IgD-negative memory B cell (primary cell): ENCODE data around the gene ANKRD30A. TPM values are rescaled to one million over a fixed set of nuclear protein-coding genes. Genes with fewer than 3 reads are reported as not detected.
"Not testable (repeated sequence)": the region's sequence is repeated elsewhere in the genome, so short reads cannot be mapped to it uniquely, and the experiment has no call there.

ENCODE experiments used
- H3K27ac Mint-ChIP-seq, 3 donors: one replicate each; pipeline ENCODE4 v1.8.0; 2020 to 2022; ENCODE audit warnings: mild to moderate bottlenecking in 3 of 3, mixed read lengths in 3 of 3, moderate library complexity in 1 of 3
- H3K27me3 Mint-ChIP-seq: one replicate; pipeline ENCODE4 v1.8.0; 2021; ENCODE audit warnings: mixed read lengths
- H3K36me3 Mint-ChIP-seq: one replicate; pipeline ENCODE4 v1.8.0; 2020; ENCODE audit warnings: mild to moderate bottlenecking, mixed read lengths
- H3K4me1 Mint-ChIP-seq, 3 donors: one replicate each; pipeline ENCODE4 v1.8.0; 2020 to 2022; ENCODE audit warnings: mixed read lengths in 3 of 3, mild to moderate bottlenecking in 1 of 3
- H3K4me3 Mint-ChIP-seq, 4 donors: one replicate each; pipeline ENCODE4 v1.8.0; 2020 to 2022; ENCODE audit warnings: mild to moderate bottlenecking in 4 of 4, mixed read lengths in 4 of 4, moderate library complexity in 3 of 4
- H3K9me3 Mint-ChIP-seq, 3 donors: one replicate each; pipeline ENCODE4 v1.8.0; 2020 to 2021; ENCODE audit warnings: mixed read lengths in 3 of 3, mild to moderate bottlenecking in 1 of 3
- polyA plus RNA-seq: library from polyadenylated mRNA; unstranded; fragments of 300-500 nt; fragmentation: Illumina TruSeq; gene quantifications from one replicate; pipeline ENCODE4 v1.2.3, GENCODE V29; 2021

ANKRD30A gene
- polyA plus RNA-seq, 1 donor from 2014 or later: not detected

GRCh38 chr10:37304036-37304435, 178.6 kb downstream of the ANKRD30A start:
- H3K9me3 Mint-ChIP-seq: peaks cover 0 to 12% (median 2%) of the 10 kb centered on the region in 3 donors
- H3K27ac Mint-ChIP-seq: no peak overlapping the region
- H3K4me3 Mint-ChIP-seq: no peak overlapping the region
- H3K27me3 Mint-ChIP-seq: no peaks in the 10 kb centered on the region
- no peaks in the 10 kb centered on the region for H3K4me1 Mint-ChIP-seq
- peaks cover 2% of the 10 kb centered on the region for H3K36me3 Mint-ChIP-seq

GRCh38 chr10:37314350-37314749, 189.0 kb downstream of the ANKRD30A start:
- Mint-ChIP-seq H3K4me1 (no peaks in the 10 kb centered on the region), H3K9me3 (peaks cover 0 to 9% (median 7%) of the 10 kb centered on the region in 3 donors), H3K27me3 (no peaks in the 10 kb centered on the region), H3K4me3 (no peak overlapping the region), H3K27ac (no peak overlapping the region), H3K36me3 (no peaks in the 10 kb centered on the region)

- no peaks in the 10 kb centered on the region for H3K36me3 Mint-ChIP-seq
- H3K4me1 Mint-ChIP-seq: no peaks in the 10 kb centered on the region
- H3K27me3 Mint-ChIP-seq: no peaks in the 10 kb centered on the region
- H3K9me3 Mint-ChIP-seq: peaks cover 0 to 10% (median 7%) of the 10 kb centered on the region in 3 donors
- H3K27ac Mint-ChIP-seq: no peak overlapping the region
- H3K4me3 Mint-ChIP-seq: no peak overlapping the region
Observed at GRCh38 chr10:37314862-37315261, 189.5 kb downstream of the ANKRD30A start.

DNA sequence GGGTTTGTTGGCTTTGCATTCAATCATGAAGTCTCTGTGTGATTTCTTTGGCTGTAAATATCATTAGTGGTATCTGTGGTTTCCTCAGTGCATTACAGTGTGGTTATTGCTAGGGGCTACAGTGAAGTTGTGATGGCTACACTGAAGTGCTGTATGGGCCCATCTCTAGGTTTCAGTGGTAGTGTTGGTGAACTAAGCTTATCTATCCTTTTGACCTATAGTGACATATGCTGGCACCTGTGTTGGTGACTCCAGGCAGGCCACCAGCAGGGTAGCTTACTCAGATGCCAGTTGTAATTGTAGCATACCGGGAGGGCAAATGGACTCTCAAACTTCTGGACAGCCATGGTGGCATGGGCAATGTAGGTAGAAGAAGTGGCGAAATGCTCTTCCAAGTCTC, 219.0 kb downstream of the ANKRD30A start:
- Mint-ChIP-seq H3K4me3 (no peak overlapping the region), H3K36me3 (no peaks in the 10 kb centered on the region), H3K4me1 (no peaks in the 10 kb centered on the region)

GRCh38 chr10:37379991-37380390, 254.6 kb downstream of the ANKRD30A start:
- H3K27ac Mint-ChIP-seq: no peak overlapping the region
- H3K4me3 Mint-ChIP-seq: no peak overlapping the region
- H3K36me3 Mint-ChIP-seq: peaks cover 1% of the 10 kb centered on the region
- H3K4me1 Mint-ChIP-seq: no peaks in the 10 kb centered on the region
- H3K27me3 Mint-ChIP-seq: no peaks in the 10 kb centered on the region
- H3K9me3 Mint-ChIP-seq: peaks cover 2 to 11% (median 6%) of the 10 kb centered on the region in 3 donors

More for the DNA sequence above, 219.0 kb downstream of the ANKRD30A start:
- H3K27ac Mint-ChIP-seq: no peak overlapping the region
- H3K27me3 Mint-ChIP-seq: no peaks in the 10 kb centered on the region
- peaks cover 5 to 10% (median 7%) of the 10 kb centered on the region in 3 donors for H3K9me3 Mint-ChIP-seq

DNA sequence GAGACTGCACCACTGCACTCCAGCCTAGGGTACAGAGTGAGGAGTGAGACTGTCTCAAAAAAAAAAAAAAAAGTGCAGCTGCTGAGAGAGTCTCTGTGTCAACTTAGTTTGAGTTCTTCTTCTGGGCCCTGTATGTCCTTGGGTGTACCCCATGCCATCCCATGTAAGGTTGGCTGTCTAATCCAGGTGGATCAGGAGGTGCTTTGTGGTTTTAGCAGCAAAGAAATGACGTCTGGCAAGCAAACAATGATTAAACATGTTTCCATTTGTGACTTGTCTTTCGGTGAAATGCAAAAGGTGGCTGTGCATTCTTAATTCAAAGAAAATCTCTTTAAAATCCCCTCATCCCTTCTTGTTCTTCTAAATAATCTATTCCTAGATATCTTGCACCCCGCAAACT, 255.9 kb downstream of the ANKRD30A start:
- Mint-ChIP-seq H3K36me3 (peaks cover 3% of the 10 kb centered on the region), H3K27me3 (no peaks in the 10 kb centered on the region), H3K4me3 (no peak overlapping the region), H3K4me1 (no peaks in the 10 kb centered on the region), H3K9me3 (peaks cover 3 to 13% (median 6%) of the 10 kb centered on the region in 3 donors), H3K27ac (no peak overlapping the region)

DNA sequence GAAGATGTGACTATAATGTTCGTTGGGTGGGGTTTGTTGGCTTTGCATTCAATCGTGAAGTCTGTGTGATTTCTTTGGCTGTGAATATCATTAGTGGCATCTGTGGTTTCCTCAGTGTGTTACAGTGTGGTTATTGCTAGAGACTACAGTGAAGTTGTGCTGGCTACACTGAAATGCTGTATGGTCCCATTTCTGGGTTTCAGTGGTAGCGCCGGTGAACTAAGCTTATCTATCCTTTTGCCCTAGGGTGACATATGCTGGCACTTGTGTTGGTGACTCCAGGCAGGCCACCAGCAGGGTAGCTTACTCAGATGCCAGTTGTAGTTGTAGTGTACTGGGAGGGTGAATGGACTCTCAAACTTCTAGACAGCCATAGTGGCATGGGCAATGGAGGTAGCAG, 259.5 kb downstream of the ANKRD30A start:
- Mint-ChIP-seq H3K27me3 (no peaks in the 10 kb centered on the region), H3K27ac (no peak overlapping the region), H3K9me3 (peaks cover 4 to 10% (median 10%) of the 10 kb centered on the region in 3 donors), H3K36me3 (peaks cover 3% of the 10 kb centered on the region), H3K4me3 (no peak overlapping the region), H3K4me1 (no peaks in the 10 kb centered on the region)

- H3K36me3 Mint-ChIP-seq: no peaks in the 10 kb centered on the region
- no peaks in the 10 kb centered on the region for H3K27me3 Mint-ChIP-seq
- no peak overlapping the region for H3K27ac Mint-ChIP-seq
- no peak overlapping the region for H3K4me3 Mint-ChIP-seq
- no peaks in the 10 kb centered on the region for H3K4me1 Mint-ChIP-seq
- H3K9me3 Mint-ChIP-seq: peaks cover 4 to 13% (median 6%) of the 10 kb centered on the region in 3 donors
Observed at GRCh38 chr10:37390926-37391325, 265.5 kb downstream of the ANKRD30A start.

- not testable (repeated sequence) for H3K4me3 Mint-ChIP-seq, H3K36me3 Mint-ChIP-seq, H3K9me3 Mint-ChIP-seq, H3K27me3 Mint-ChIP-seq, H3K4me1 Mint-ChIP-seq, H3K27ac Mint-ChIP-seq
Observed at GRCh38 chr10:37400774-37401173, 275.4 kb downstream of the ANKRD30A start.

GRCh38 chr10:37401225-37401624, 275.8 kb downstream of the ANKRD30A start:
- Mint-ChIP-seq H3K36me3 (no peaks in the 10 kb centered on the region), H3K4me3 (no peak overlapping the region), H3K27me3 (no peaks in the 10 kb centered on the region), H3K9me3 (peaks cover 0 to 7% (median 3%) of the 10 kb centered on the region in 3 donors), H3K27ac (no peak overlapping the region), H3K4me1 (no peaks in the 10 kb centered on the region)

- Mint-ChIP-seq H3K27me3 (no peaks in the 10 kb centered on the region), H3K36me3 (no peaks in the 10 kb centered on the region), H3K27ac (peak overlapping the region in 1 of 3 donors; percentile 17), H3K4me1 (no peaks in the 10 kb centered on the region), H3K4me3 (no peak overlapping the region), H3K9me3 (peaks cover 0 to 7% (median 0%) of the 10 kb centered on the region in 3 donors)
Observed at GRCh38 chr10:37403776-37404175, 278.4 kb downstream of the ANKRD30A start.
